ENCODE measurements around the gene YIPF3.

YIPF3 gene

GRCh38 chr6:43497129-43497396 lies 19.7 kb downstream of the YIPF3 start:
- Histone ChIP-seq H3K4me1 (ENCODE audit: control insufficient read depth in 1 of 2, insufficient read depth in 1 of 2, low read depth in 1 of 2, low read length in 1 of 2) (peaks cover 8 to 10% of the 10 kb centered on the region in 2 experiments), H3K9me3 (no peaks in the 10 kb centered on the region), H3K27me3 (no peaks in the 10 kb centered on the region), H3K27ac (no peak overlapping the region), H3K36me3 (peaks cover 62% of the 10 kb centered on the region), H3K4me3 (ENCODE audit: low read depth in 1 of 2, low read length in 1 of 2) (no peak overlapping the region)
- TF ChIP-seq CTCF (IDR thresholded peaks at IDR 0.05), result no peak

GRCh38 chr6:43496370-43497128 lies 20.2 kb downstream of the YIPF3 start:
- Histone ChIP-seq H3K36me3 (peaks cover 57% of the 10 kb centered on the region), H3K9me3 (no peaks in the 10 kb centered on the region), H3K4me3 (ENCODE audit: low read depth in 1 of 2, low read length in 1 of 2) (no peak overlapping the region), H3K4me1 (ENCODE audit: control insufficient read depth in 1 of 2, insufficient read depth in 1 of 2, low read depth in 1 of 2, low read length in 1 of 2) (peaks cover 8 to 10% of the 10 kb centered on the region in 2 experiments), H3K27me3 (no peaks in the 10 kb centered on the region), H3K27ac (no peak overlapping the region)
- TF ChIP-seq CTCF (IDR thresholded peaks at IDR 0.05), result no peak

GRCh38 chr6:43495409-43495941 lies 21.3 kb downstream of the YIPF3 start:
- TF ChIP-seq CTCF (IDR thresholded peaks at IDR 0.05), result no peak
- Histone ChIP-seq H3K9me3 (no peaks in the 10 kb centered on the region), H3K4me1 (ENCODE audit: control insufficient read depth in 1 of 2, insufficient read depth in 1 of 2, low read depth in 1 of 2, low read length in 1 of 2) (peaks cover 8 to 10% of the 10 kb centered on the region in 2 experiments), H3K4me3 (ENCODE audit: low read depth in 1 of 2, low read length in 1 of 2) (no peak overlapping the region), H3K27ac (no peak overlapping the region), H3K27me3 (no peaks in the 10 kb centered on the region), H3K36me3 (peaks cover 46% of the 10 kb centered on the region)

- no peak for TF ChIP-seq CTCF (IDR thresholded peaks at IDR 0.05)
- Histone ChIP-seq H3K27me3 (no peaks in the 10 kb centered on the region), H3K27ac (no peak overlapping the region), H3K4me1 (ENCODE audit: control insufficient read depth in 1 of 2, insufficient read depth in 1 of 2, low read depth in 1 of 2, low read length in 1 of 2) (peaks cover 8 to 10% of the 10 kb centered on the region in 2 experiments), H3K9me3 (no peaks in the 10 kb centered on the region), H3K36me3 (peaks cover 41% of the 10 kb centered on the region), H3K4me3 (ENCODE audit: low read depth in 1 of 2, low read length in 1 of 2) (no peak overlapping the region)
Measured at GRCh38 chr6:43494766-43495165, 22.0 kb downstream of the YIPF3 start.

GRCh38 chr6:43494321-43494720 lies 22.4 kb downstream of the YIPF3 start:
- H3K36me3 ChIP-seq, result peaks cover 41% of the 10 kb centered on the region

More at GRCh38 chr6:43494321-43494720, 22.4 kb downstream of the YIPF3 start:
- no peaks in the 10 kb centered on the region for H3K9me3 ChIP-seq
- TF ChIP-seq CTCF (IDR thresholded peaks at IDR 0.05), result no peak
- H3K4me1 ChIP-seq (ENCODE audit: control insufficient read depth in 1 of 2, insufficient read depth in 1 of 2, low read depth in 1 of 2, low read length in 1 of 2), result peaks cover 8 to 10% of the 10 kb centered on the region in 2 experiments
- H3K4me3 ChIP-seq (ENCODE audit: low read depth in 1 of 2, low read length in 1 of 2), result no peak overlapping the region
- no peak overlapping the region for H3K27ac ChIP-seq
- H3K27me3 ChIP-seq, result no peaks in the 10 kb centered on the region

All from neutrophil (primary cell).